OCI-LY7 (cell line): ENCODE results near the gene LY9. TPM values are rescaled to one million over a fixed set of nuclear protein-coding genes. Genes with fewer than 3 reads are reported as not detected.
"Not testable (repeated sequence)": the region's sequence is repeated elsewhere in the genome, so short reads cannot be mapped to it uniquely, and the experiment has no call there.

Source experiments
- BruUV-seq: library from RNA; stranded (reverse); fragments of 400-500 nt; replicated peaks from 2 replicates; lab custom pipeline; 2021; lab: Mats Ljungman, UMichigan
- CTCF ChIA-PET: fragments of 300-600 bp; sonication (Branson Sonifier 250); formaldehyde crosslinking; loops from one replicate; lab custom pipeline; 2022; ENCODE audit warnings: antibody characterized with exemption; ENCODE audit not compliant: unreplicated experiment; lab: Charles Lee
- POLR2A ChIA-PET: fragments of 300-600 bp; sonication (Branson Sonifier 250); formaldehyde crosslinking; loops from one replicate; lab custom pipeline; 2022; ENCODE audit warnings: antibody characterized with exemption; lab: Charles Lee
- DNase-seq: peaks from one replicate; pipeline ENCODE4 v3.0.0-alpha.2; 2015; ENCODE audit warnings: low spot score
- H2AFZ ChIP-seq: fragments of 200-600 bp; sonication (generic), shearing (Covaris generic); 2 replicates; pipeline ENCODE4 v1.6.1; 2014; ENCODE audit warnings: mild to moderate bottlenecking, antibody characterized with exemption, low read length, moderate library complexity
- H3K27ac ChIP-seq: fragments of 200-600 bp; sonication (generic); 2 replicates; pipeline ENCODE4 v1.5.1; 2014; ENCODE audit warnings: mixed run types, low read depth, mild to moderate bottlenecking, moderate library complexity, low read length, inconsistent platforms; ENCODE audit not compliant: poor library complexity, severe bottlenecking
- H3K36me3 ChIP-seq: fragments of 200-600 bp; sonication (generic); 2 replicates; pipeline ENCODE4 v1.6.1; 2014; ENCODE audit warnings: mild to moderate bottlenecking, antibody characterized with exemption, low read length, moderate library complexity, mixed read lengths; ENCODE audit not compliant: insufficient read depth
- H3K4me1 ChIP-seq: fragments of 200-600 bp; sonication (generic); 2 replicates; pipeline ENCODE4 v1.5.1; 2014; ENCODE audit warnings: mild to moderate bottlenecking, low read length; ENCODE audit not compliant: insufficient read depth, poor library complexity, severe bottlenecking
- H3K4me2 ChIP-seq: fragments of 200-600 bp; sonication (generic); 2 replicates; pipeline ENCODE4 v1.6.1; 2014; ENCODE audit warnings: mild to moderate bottlenecking, low read length
- H3K4me3 ChIP-seq: fragments of 200-600 bp; sonication (generic); 2 replicates; pipeline ENCODE4 v1.5.1; 2014; ENCODE audit warnings: mild to moderate bottlenecking, low read depth, low read length; ENCODE audit not compliant: poor library complexity, severe bottlenecking
- H3K79me2 ChIP-seq: fragments of 200-600 bp; sonication (generic); 2 replicates; pipeline ENCODE4 v1.6.1; 2016; ENCODE audit warnings: low read depth, mild to moderate bottlenecking, low read length, moderate library complexity, mixed read lengths; ENCODE audit not compliant: insufficient read depth
- H3K9me2 ChIP-seq: fragments of 200-600 bp; sonication (generic); 2 replicates; pipeline ENCODE4 v1.6.1; 2016; ENCODE audit warnings: mild to moderate bottlenecking, low read length, mixed read lengths; ENCODE audit not compliant: insufficient read depth
- H3K9me3 ChIP-seq: fragments of 200-600 bp; sonication (generic); 2 replicates; pipeline ENCODE4 v1.6.1; 2014; ENCODE audit warnings: mild to moderate bottlenecking, mixed run types, low read length, mixed read lengths
- H4K20me1 ChIP-seq: fragments of 200-600 bp; sonication (generic); 2 replicates; pipeline ENCODE4 v1.6.1; 2014; ENCODE audit warnings: mild to moderate bottlenecking, antibody characterized with exemption, low read length, moderate library complexity, mixed read lengths; ENCODE audit not compliant: insufficient read depth
- EZH2phosphoT487 ChIP-seq: fragments of 200-600 bp; sonication (generic); IDR thresholded peaks from 2 replicates; pipeline ENCODE4 v1.6.1; 2018; ENCODE audit warnings: low read depth, borderline replicate concordance, mild to moderate bottlenecking, mixed run types, antibody characterized with exemption, low read length, moderate library complexity, mixed read lengths
- intact Hi-C: fragments of 100-400 bp; cut with micrococcal nuclease; formaldehyde crosslinking; loops from one replicate; pipeline ENCODE4 v1.10.0; 2022; ENCODE audit not compliant: unreplicated experiment
- total RNA-seq, 2 experiments: library from RNA; depleted of rRNA in 1 of 2; stranded (reverse); fragments of >200 nt in 1 of 2; shearing (Covaris generic) in 1 of 2; gene quantifications; 2 replicates each; pipeline ENCODE4 v1.2.3, GENCODE V29; 2014 to 2022
- TF ChIP-seq, protein P1 (sequence below): fragments of 200-600 bp; sonication (generic); conservative IDR thresholded peaks from 2 replicates; pipeline ENCODE4 v1.5.1; 2014; ENCODE audit warnings: mild to moderate bottlenecking, antibody characterized with exemption, low read length, moderate library complexity, mixed read lengths

The LY9 gene
- total RNA-seq, 2 experiments from 2014 or later, result 28.4 to 40.2 TPM

DNA sequence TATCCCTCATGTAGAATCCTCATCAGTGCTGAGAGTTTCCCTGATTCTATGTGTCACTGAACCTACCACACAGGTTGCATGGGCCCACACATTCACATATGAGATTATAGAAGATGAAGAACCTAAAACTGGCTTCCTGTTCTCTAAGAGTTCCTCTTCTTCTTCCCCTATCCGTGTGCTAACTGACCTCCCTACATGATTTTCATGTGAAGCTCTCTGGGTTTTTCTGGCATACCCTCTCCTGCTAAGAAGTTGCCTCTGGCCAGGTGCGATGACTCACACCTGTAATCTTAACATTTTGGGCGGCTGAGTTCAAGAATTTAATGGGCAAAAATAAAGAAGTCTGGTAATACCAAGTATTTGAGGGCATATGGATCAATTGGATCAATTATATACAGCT is 72.2 kb downstream of the LY9 start:
- Histone ChIP-seq H3K4me3 (no peak overlapping the region), H4K20me1 (no peaks in the 10 kb centered on the region), H2AFZ (peak overlapping the region; percentile 34; the same call in 1 of the 2 replicates), H3K4me2 (no peak overlapping the region), H3K9me3 (no peaks in the 10 kb centered on the region), H3K79me2 (no peaks in the 10 kb centered on the region), H3K27ac (no peak overlapping the region), H3K4me1 (no peaks in the 10 kb centered on the region), H3K9me2 (no peaks in the 10 kb centered on the region), H3K36me3 (no peaks in the 10 kb centered on the region)
- POLR2A ChIA-PET, result interaction anchor here (0.6 kb wide), 1 partner anchor 122 kb away, joined by 4 read pairs; no protein-coding TSS in a partner anchor
- CTCF ChIA-PET, result interaction anchor here (0.7 kb wide), 1 partner anchor 31 kb away, joined by 5 read pairs; no protein-coding TSS in a partner anchor
- intact Hi-C loops, result no loop called here
- DNase-seq, result no peak
- no peak for TF ChIP-seq EZH2phosphoT487
- TF ChIP-seq, protein P1, sequence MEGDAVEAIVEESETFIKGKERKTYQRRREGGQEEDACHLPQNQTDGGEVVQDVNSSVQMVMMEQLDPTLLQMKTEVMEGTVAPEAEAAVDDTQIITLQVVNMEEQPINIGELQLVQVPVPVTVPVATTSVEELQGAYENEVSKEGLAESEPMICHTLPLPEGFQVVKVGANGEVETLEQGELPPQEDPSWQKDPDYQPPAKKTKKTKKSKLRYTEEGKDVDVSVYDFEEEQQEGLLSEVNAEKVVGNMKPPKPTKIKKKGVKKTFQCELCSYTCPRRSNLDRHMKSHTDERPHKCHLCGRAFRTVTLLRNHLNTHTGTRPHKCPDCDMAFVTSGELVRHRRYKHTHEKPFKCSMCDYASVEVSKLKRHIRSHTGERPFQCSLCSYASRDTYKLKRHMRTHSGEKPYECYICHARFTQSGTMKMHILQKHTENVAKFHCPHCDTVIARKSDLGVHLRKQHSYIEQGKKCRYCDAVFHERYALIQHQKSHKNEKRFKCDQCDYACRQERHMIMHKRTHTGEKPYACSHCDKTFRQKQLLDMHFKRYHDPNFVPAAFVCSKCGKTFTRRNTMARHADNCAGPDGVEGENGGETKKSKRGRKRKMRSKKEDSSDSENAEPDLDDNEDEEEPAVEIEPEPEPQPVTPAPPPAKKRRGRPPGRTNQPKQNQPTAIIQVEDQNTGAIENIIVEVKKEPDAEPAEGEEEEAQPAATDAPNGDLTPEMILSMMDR, result no peak
- TSS peak; percentile 57 for BruUV-seq

DNA sequence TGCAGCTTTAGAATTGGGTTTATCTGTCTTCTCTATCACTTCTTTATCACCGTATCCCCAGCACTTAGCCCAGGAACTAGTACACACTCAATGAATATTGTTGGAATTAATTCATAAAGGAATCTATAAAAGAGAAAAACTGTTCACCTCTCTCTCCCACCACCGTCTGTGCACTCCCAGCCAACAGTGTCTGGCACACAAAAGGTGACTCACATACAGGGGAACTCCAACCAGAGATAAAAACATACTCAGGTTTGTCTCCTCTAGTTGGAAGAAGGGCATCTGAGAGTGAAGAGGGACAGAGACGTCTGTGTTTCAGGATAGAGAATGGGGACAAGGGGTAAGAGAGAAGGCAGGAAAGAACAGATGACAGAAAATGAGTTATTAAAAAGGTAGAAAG is 79.0 kb downstream of the LY9 start:
- Histone ChIP-seq H4K20me1 (no peaks in the 10 kb centered on the region), H3K9me3 (no peaks in the 10 kb centered on the region), H3K4me3 (no peak overlapping the region), H3K79me2 (no peaks in the 10 kb centered on the region), H3K9me2 (no peaks in the 10 kb centered on the region), H3K4me1 (no peaks in the 10 kb centered on the region), H2AFZ (no peak overlapping the region), H3K36me3 (no peaks in the 10 kb centered on the region), H3K27ac (no peak overlapping the region), H3K4me2 (no peak overlapping the region)
- intact Hi-C loops, result no loop called here
- BruUV-seq, result no TSS peak
- ChIA-PET POLR2A (no interaction called here), CTCF (no interaction called here)
- no peak for DNase-seq
- TF ChIP-seq, protein P1, result no peak
- no peak for TF ChIP-seq EZH2phosphoT487

DNA sequence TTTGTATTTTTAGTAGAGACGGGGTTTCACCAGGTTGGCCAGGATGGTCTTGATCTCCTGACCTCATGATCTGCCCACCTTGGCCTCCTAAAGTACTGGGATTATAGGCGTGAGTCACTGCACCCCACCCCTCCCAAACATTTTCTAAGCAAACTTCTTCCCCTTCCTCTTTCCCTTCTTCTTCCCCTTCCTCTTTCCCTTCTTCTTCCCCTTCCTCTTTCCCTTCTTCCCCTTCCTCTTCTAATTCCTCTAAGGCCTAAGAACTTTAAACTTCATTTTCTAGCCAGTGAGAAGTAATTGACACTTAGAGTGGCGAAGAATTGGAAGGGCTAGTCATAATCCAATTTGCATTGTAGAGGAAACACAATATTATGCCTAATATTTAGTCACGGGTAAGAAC is 79.6 kb downstream of the LY9 start:
- H2AFZ ChIP-seq, H4K20me1 ChIP-seq, H3K9me3 ChIP-seq, POLR2A ChIA-PET, H3K79me2 ChIP-seq, H3K4me1 ChIP-seq, H3K4me3 ChIP-seq, CTCF ChIA-PET, intact Hi-C loops, BruUV-seq, H3K4me2 ChIP-seq, DNase-seq, H3K27ac ChIP-seq, H3K36me3 ChIP-seq, H3K9me2 ChIP-seq: not testable (repeated sequence)
